Measurements from ENCODE around the gene LGI2.
"Not testable (repeated sequence)": the region's sequence is repeated elsewhere in the genome, so short reads cannot be mapped to it uniquely, and the experiment has no call there.

The LGI2 gene

GRCh38 chr4:25069014-25069413 is 38.3 kb upstream of the LGI2 start:
- no peak for DNase-seq (ENCODE audit: low read depth, low spot score)

DNA sequence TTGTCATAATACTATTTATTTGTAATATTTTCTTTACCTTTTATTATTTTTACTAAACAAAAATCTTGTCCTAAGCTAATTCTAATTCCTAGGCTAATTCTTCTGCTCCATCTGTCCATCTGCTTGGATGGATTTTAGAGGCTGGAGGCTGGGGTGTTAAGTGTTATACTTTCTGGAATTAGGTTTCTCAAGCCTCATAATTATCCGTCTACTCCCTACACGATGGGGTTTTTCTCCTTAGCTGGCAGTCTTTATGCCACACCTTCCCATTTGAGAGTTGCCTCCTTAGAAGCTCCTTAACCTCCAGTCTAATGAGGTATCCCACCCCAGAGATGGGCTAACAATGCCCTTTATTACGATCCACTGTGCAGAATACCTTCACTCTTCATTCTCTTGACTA is 37.6 kb upstream of the LGI2 start:
- DNase-seq (ENCODE audit: low read depth, low spot score): no peak
- no peak overlapping the region for H3K4me3 ChIP-seq (ENCODE audit: low read depth, low read length)
- in situ Hi-C loops (cut with HindIII; ENCODE audit: low sequenced_read_pairs): no loop called here
- TF ChIP-seq, protein P1, sequence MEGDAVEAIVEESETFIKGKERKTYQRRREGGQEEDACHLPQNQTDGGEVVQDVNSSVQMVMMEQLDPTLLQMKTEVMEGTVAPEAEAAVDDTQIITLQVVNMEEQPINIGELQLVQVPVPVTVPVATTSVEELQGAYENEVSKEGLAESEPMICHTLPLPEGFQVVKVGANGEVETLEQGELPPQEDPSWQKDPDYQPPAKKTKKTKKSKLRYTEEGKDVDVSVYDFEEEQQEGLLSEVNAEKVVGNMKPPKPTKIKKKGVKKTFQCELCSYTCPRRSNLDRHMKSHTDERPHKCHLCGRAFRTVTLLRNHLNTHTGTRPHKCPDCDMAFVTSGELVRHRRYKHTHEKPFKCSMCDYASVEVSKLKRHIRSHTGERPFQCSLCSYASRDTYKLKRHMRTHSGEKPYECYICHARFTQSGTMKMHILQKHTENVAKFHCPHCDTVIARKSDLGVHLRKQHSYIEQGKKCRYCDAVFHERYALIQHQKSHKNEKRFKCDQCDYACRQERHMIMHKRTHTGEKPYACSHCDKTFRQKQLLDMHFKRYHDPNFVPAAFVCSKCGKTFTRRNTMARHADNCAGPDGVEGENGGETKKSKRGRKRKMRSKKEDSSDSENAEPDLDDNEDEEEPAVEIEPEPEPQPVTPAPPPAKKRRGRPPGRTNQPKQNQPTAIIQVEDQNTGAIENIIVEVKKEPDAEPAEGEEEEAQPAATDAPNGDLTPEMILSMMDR (IDR thresholded peaks at IDR 0.05; ENCODE audit: low read depth, low read length): no peak

More at GRCh38 chr4:25069014-25069413, 38.3 kb upstream of the LGI2 start:
- in situ Hi-C loops (cut with HindIII; ENCODE audit: low sequenced_read_pairs): no loop called here
- TF ChIP-seq, protein P1 (IDR thresholded peaks at IDR 0.05; ENCODE audit: low read depth, low read length): no peak
- no peak overlapping the region for H3K4me3 ChIP-seq (ENCODE audit: low read depth, low read length)

GRCh38 chr4:25065932-25066590 is 35.3 kb upstream of the LGI2 start:
- TF ChIP-seq, protein P1 (IDR thresholded peaks at IDR 0.05; ENCODE audit: low read depth, low read length): no peak
- in situ Hi-C loops (cut with HindIII; ENCODE audit: low sequenced_read_pairs): no loop called here
- H3K4me3 ChIP-seq (ENCODE audit: low read depth, low read length): no peak overlapping the region
- no peak for DNase-seq (ENCODE audit: low read depth, low spot score)

DNA sequence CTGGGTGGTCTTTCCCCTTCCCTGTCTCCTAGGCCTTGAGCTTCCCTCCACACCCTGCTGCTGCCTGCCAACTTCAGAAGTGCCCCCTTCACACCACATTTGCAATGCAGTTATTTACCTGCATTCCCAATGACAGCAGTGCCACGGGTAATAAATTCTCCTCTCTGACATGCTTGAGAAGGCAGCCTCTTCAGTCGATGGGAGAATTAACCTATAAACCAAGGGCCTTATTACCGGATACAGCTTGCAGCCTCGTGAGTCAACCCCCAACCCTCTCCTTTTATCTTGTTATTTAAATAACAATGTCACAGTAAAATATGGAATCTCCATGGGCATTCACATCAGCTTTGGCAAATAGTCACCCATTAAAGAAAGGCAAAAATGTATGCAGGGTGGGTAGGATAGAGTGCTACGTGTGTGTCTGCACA is 34.7 kb upstream of the LGI2 start:
- in situ Hi-C loops (cut with HindIII; ENCODE audit: low sequenced_read_pairs): no loop called here
- TF ChIP-seq, protein P1 (IDR thresholded peaks at IDR 0.05; ENCODE audit: low read depth, low read length): no peak
- no peak for DNase-seq (ENCODE audit: low read depth, low spot score)
- no peak overlapping the region for H3K4me3 ChIP-seq (ENCODE audit: low read depth, low read length)

DNA sequence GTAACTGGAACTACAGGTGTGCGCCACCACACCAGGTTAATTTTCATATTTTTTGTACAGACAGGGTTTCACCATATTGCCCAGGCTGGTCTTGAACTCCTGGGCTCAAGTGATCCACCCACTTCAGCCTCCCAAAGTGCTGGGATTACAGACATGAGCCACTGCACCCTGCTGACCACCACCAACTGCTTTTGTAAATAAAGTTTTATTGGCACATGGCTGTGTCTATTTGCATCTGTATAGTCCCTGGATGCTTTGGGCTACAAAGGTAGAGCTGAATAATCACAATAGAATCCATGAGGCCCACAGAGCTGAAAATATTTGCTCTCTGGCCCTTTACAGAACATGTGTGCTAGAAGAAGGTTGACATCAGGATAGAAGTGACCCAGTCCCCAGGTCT is 33.7 kb upstream of the LGI2 start:
- DNase-seq (ENCODE audit: low read depth, low spot score); in situ Hi-C loops (cut with HindIII; ENCODE audit: low sequenced_read_pairs); H3K4me3 ChIP-seq (ENCODE audit: low read depth, low read length): not testable (repeated sequence)

GRCh38 chr4:25063116-25063515 is 32.4 kb upstream of the LGI2 start:
- in situ Hi-C loops (cut with HindIII; ENCODE audit: low sequenced_read_pairs): no loop called here
- no peak overlapping the region for H3K4me3 ChIP-seq (ENCODE audit: low read depth, low read length)
- no peak for DNase-seq (ENCODE audit: low read depth, low spot score)
- TF ChIP-seq, protein P1 (IDR thresholded peaks at IDR 0.05; ENCODE audit: low read depth, low read length): no peak

- DNase-seq (ENCODE audit: low read depth, low spot score): no peak
- TF ChIP-seq, protein P1 (IDR thresholded peaks at IDR 0.05; ENCODE audit: low read depth, low read length): no peak
- in situ Hi-C loops (cut with HindIII; ENCODE audit: low sequenced_read_pairs): no loop called here
- H3K4me3 ChIP-seq (ENCODE audit: low read depth, low read length): no peak overlapping the region
Observed at GRCh38 chr4:25062098-25062497, 31.4 kb upstream of the LGI2 start.
